A549 (cell line): ENCODE measurements around the gene PRL. TPM values are rescaled to one million over a fixed set of nuclear protein-coding genes. Genes with fewer than 3 reads are reported as not detected.

Experiments used
- ATAC-seq, 2 experiments: fragments of 200-7000 bp in 1 of 2; fragments of >200 bp in 1 of 2; cut with Nextera tagmentation in 1 of 2; cut with Tn5 transposase in 1 of 2; 3 replicates each; pipeline versions ENCODE4 v1.8.0 to v1.9.1; 2018 to 2020; ENCODE audit warnings: mild to moderate bottlenecking in 1 of 2, moderate library complexity in 1 of 2
- CTCF ChIA-PET: fragments of 300-600 bp; sonication (Branson Sonifier 250); formaldehyde crosslinking; extraction: SDS; loops from one replicate; lab custom pipeline; 2021; ENCODE audit warnings: antibody characterized with exemption, inconsistent platforms; lab: Yijun Ruan, JAX
- POLR2A ChIA-PET: fragments of 350-600 bp; formaldehyde crosslinking; extraction: SDS; loops from one replicate; lab custom pipeline; 2021; ENCODE audit warnings: antibody characterized with exemption, inconsistent platforms; lab: Yijun Ruan, JAX
- DNase-seq, 2 experiments: peaks; one replicate each; pipeline versions ENCODE4 v3.0.0 to v3.0.0-alpha.2; 2011 to 2016; ENCODE audit warnings: low read depth in 1 of 2, low spot score in 1 of 2
- FAIRE-seq: peaks from 2 replicates; lab custom pipeline; 2011; peaks lifted over from hg19 to GRCh38; lab: Jason Lieb, UNC
- H3K27ac ChIP-seq, 2 experiments: fragments of >200 bp; sonication (Bioruptor Twin); formaldehyde crosslinking; 3 replicates each; pipeline ENCODE4 v1.5.1; 2016 to 2017
- H3K4me1 ChIP-seq: fragments of >200 bp; sonication (Bioruptor Twin); formaldehyde crosslinking; 3 replicates; pipeline ENCODE4 v1.6.1; 2016
- H3K4me2 ChIP-seq: fragments of >200 bp; sonication (Bioruptor Twin); formaldehyde crosslinking; 3 replicates; pipeline ENCODE4 v1.6.1; 2016
- H3K4me3 ChIP-seq: fragments of >200 bp; sonication (Bioruptor Twin); formaldehyde crosslinking; 3 replicates; pipeline ENCODE4 v1.5.1; 2016
- H3K9me3 ChIP-seq: fragments of >200 bp; sonication (Bioruptor Twin); formaldehyde crosslinking; 3 replicates; pipeline ENCODE4 v1.6.1; 2016
- BHLHE40 ChIP-seq: IDR thresholded peaks from 2 replicates; pipeline ENCODE4 v1.6.1; 2012; ENCODE audit warnings: low read depth, low read length, inconsistent platforms
- CBX8 ChIP-seq: fragments of 200-600 bp; sonication (generic); IDR thresholded peaks from 2 replicates; pipeline ENCODE4 v1.6.1; 2016
- CHD4 ChIP-seq: fragments of 200-600 bp; sonication (generic); IDR thresholded peaks from 2 replicates; pipeline ENCODE4 v1.6.1; 2016; ENCODE audit warnings: antibody characterized with exemption, mild to moderate bottlenecking, borderline replicate concordance
- E2F6 ChIP-seq: IDR thresholded peaks from 2 replicates; pipeline ENCODE4 v1.6.1; 2012; ENCODE audit warnings: low read depth, borderline replicate concordance
- EP300 ChIP-seq, 2 experiments: fragments of >200 bp; sonication (Bioruptor Twin); formaldehyde crosslinking; IDR thresholded peaks; 2 replicates in 1 of 2; 3 replicates in 1 of 2; pipeline ENCODE4 v1.6.1; 2016 to 2017
- FOSB ChIP-seq: fragments of 250-450 bp; sonication (Bioruptor Pico); IDR thresholded peaks from 2 replicates; pipeline ENCODE4 v1.5.0; 2020; ENCODE audit warnings: mild to moderate bottlenecking, moderate library complexity
- FOSL2 ChIP-seq, 2 experiments: fragments of 450-650 bp in 1 of 2; fragments of >200 bp in 1 of 2; sonication (Bioruptor Twin) in 1 of 2; formaldehyde crosslinking; IDR thresholded peaks; 2 replicates each; pipeline versions ENCODE4 v1.5.0 to v1.6.1; 2016 to 2020; ENCODE audit warnings: mild to moderate bottlenecking in 1 of 2, moderate library complexity in 1 of 2
- GATA3 ChIP-seq: IDR thresholded peaks from 2 replicates; pipeline ENCODE4 v1.6.1; 2012; ENCODE audit warnings: borderline replicate concordance
- HES2 ChIP-seq: fragments of >200 bp; sonication (Bioruptor Twin); formaldehyde crosslinking; IDR thresholded peaks from 2 replicates; pipeline ENCODE4 v1.6.1; 2016
- HEYL ChIP-seq: fragments of 250-450 bp; sonication (Bioruptor Pico); IDR thresholded peaks from 2 replicates; pipeline ENCODE4 v1.8.0; 2021; ENCODE audit warnings: mild to moderate bottlenecking, moderate library complexity
- HOXB13 ChIP-seq: fragments of 250-450 bp; sonication (Bioruptor Pico); IDR thresholded peaks from 2 replicates; pipeline ENCODE4 v1.5.0; 2020; ENCODE audit warnings: low read depth, mild to moderate bottlenecking, moderate library complexity
- JUNB ChIP-seq: fragments of >200 bp; sonication (Bioruptor Twin); formaldehyde crosslinking; IDR thresholded peaks from 2 replicates; pipeline ENCODE4 v1.6.1; 2016
- POLR2A ChIP-seq: IDR thresholded peaks from 2 replicates; pipeline ENCODE4 v1.6.1; 2012; ENCODE audit warnings: mild to moderate bottlenecking, low read length
- REST ChIP-seq: fragments of 200-600 bp; sonication (generic); IDR thresholded peaks from 2 replicates; pipeline ENCODE4 v1.6.1; 2016; ENCODE audit warnings: antibody characterized with exemption, mild to moderate bottlenecking, moderate library complexity
- RFX5 ChIP-seq: fragments of 450-650 bp; IDR thresholded peaks from 2 replicates; pipeline ENCODE4 v1.7.1; 2014; ENCODE audit warnings: antibody characterized with exemption, mild to moderate bottlenecking, moderate library complexity
- SMC3 ChIP-seq: fragments of >200 bp; sonication (Bioruptor Twin); formaldehyde crosslinking; IDR thresholded peaks from 3 replicates; pipeline ENCODE4 v1.6.1; 2018; ENCODE audit warnings: inconsistent platforms
- SREBF2 ChIP-seq: fragments of 450-650 bp; IDR thresholded peaks from 2 replicates; pipeline ENCODE4 v1.6.1; 2014; ENCODE audit warnings: mild to moderate bottlenecking, moderate library complexity
- ZFP36 ChIP-seq: fragments of 450-650 bp; IDR thresholded peaks from 2 replicates; pipeline ENCODE4 v1.6.1; 2014; ENCODE audit warnings: borderline replicate concordance; ENCODE audit not compliant: partially characterized antibody
- WGBS: methylation state at CpG from one replicate; pipeline ENCODE4 v1.1.6; 2017; ENCODE audit errors: missing lambda C conversion rate; 5-methylcytosine and 5-hydroxymethylcytosine counted together
- polyA plus RNA-seq, 4 experiments: library from polyadenylated mRNA; depleted of rRNA in 3 of 4; stranded (reverse); fragments of >200 nt; fragmentation: RNase III in 1 of 4; extraction: RNeasy Plus Mini Kit Qiagen cat#74134 plus additional on column Dnase treatment in 1 of 4; gene quantifications; 2 replicates in 3 of 4; 3 replicates in 1 of 4; pipeline ENCODE4 v1.2.3, GENCODE V29; 2011 to 2017
- TF ChIP-seq, protein P1 (sequence below): IDR thresholded peaks from 2 replicates; pipeline ENCODE4 v1.6.1; 2012
- TF ChIP-seq, protein P2 (sequence below): fragments of >200 bp; sonication (Bioruptor Twin); formaldehyde crosslinking; IDR thresholded peaks from 3 replicates; pipeline ENCODE4 v1.5.1; 2016

The PRL gene
- polyA plus RNA-seq, 2 of the 4 experiments (the other 2 are of a cell fraction) = not detected

DNA sequence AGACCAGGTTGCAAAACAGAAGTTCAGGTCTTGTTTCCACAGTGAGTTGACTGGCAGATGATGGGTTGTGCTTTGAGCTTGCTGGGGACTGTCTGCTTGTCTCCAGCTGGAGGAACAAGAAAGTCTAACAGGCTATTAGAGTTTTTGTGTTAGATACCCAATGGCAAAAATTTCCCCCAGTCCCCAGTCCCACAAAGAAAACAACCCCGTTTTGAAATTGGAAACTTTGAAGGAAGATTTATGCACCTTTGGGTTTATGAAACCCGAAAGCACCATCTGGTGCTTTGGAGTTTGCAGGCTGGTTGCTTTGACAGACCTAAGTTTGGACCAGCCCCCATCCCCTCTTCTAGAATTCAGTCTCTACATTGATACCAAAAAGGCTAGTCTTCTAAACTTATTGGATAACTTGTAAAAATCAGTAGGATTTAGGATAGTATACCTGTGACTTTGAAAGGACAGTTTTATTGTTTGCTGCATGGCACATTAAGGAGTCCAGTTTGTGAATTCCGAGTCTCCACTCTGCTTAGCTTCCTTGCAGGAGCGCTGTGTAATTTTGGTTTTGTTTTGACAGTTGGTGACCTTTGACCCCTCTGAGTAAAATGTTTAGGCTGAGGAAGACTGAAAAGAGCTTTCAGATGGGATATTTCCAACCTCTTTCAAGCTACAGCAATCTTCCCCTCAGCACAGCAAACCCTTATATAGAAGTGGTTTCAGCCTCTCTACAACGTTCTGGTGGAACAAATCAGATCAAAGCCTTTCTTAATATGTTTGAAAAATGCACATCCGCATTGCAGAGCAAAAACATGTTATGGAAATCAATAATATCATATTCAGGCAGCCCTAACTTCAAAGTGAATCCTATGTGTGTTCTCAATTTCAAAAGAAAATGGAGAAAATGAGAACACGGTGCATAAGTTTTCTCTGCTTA is 25.5 kb upstream of the PRL start:
- 68% methylated on average over 7 of the region's 7 CpGs for WGBS
- ChIA-PET CTCF (no interaction called here), POLR2A (no interaction called here)
- no peaks in the 10 kb centered on the region for H3K9me3 ChIP-seq
- no peak for TF ChIP-seq EP300 (IDR thresholded peaks at IDR 0.05)
- TF ChIP-seq SREBF2 = no peak
- no peak for TF ChIP-seq RFX5
- no peak for TF ChIP-seq REST
- TF ChIP-seq, protein P1, sequence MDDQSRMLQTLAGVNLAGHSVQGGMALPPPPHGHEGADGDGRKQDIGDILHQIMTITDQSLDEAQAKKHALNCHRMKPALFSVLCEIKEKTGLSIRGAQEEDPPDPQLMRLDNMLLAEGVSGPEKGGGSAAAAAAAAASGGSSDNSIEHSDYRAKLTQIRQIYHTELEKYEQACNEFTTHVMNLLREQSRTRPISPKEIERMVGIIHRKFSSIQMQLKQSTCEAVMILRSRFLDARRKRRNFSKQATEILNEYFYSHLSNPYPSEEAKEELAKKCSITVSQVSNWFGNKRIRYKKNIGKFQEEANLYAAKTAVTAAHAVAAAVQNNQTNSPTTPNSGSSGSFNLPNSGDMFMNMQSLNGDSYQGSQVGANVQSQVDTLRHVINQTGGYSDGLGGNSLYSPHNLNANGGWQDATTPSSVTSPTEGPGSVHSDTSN = no peak
- no peak for TF ChIP-seq HOXB13 (CRISPR knock-in tag)
- TF ChIP-seq BHLHE40 = no peak
- no peak for TF ChIP-seq POLR2A
- TF ChIP-seq ZFP36 = no peak
- TF ChIP-seq CHD4 = no peak
- no peak for TF ChIP-seq SMC3
- TF ChIP-seq E2F6 = no peak
- TF ChIP-seq, protein P2, sequence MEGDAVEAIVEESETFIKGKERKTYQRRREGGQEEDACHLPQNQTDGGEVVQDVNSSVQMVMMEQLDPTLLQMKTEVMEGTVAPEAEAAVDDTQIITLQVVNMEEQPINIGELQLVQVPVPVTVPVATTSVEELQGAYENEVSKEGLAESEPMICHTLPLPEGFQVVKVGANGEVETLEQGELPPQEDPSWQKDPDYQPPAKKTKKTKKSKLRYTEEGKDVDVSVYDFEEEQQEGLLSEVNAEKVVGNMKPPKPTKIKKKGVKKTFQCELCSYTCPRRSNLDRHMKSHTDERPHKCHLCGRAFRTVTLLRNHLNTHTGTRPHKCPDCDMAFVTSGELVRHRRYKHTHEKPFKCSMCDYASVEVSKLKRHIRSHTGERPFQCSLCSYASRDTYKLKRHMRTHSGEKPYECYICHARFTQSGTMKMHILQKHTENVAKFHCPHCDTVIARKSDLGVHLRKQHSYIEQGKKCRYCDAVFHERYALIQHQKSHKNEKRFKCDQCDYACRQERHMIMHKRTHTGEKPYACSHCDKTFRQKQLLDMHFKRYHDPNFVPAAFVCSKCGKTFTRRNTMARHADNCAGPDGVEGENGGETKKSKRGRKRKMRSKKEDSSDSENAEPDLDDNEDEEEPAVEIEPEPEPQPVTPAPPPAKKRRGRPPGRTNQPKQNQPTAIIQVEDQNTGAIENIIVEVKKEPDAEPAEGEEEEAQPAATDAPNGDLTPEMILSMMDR = no peak
- TF ChIP-seq CBX8 = no peak
- TF ChIP-seq HEYL (CRISPR knock-in tag) = no peak
- TF ChIP-seq HES2 = no peak
- ATAC-seq (no peak), FAIRE-seq (no peak), DNase-seq (no peak)
- H3K4me2 ChIP-seq = no peak overlapping the region
- peak overlapping the region in 1 of 2 experiments; percentile 48; a peak in 2 of 6 replicates for H3K27ac ChIP-seq
- peaks cover 19% of the 10 kb centered on the region for H3K4me1 ChIP-seq
- H3K4me3 ChIP-seq = no peak overlapping the region

DNA sequence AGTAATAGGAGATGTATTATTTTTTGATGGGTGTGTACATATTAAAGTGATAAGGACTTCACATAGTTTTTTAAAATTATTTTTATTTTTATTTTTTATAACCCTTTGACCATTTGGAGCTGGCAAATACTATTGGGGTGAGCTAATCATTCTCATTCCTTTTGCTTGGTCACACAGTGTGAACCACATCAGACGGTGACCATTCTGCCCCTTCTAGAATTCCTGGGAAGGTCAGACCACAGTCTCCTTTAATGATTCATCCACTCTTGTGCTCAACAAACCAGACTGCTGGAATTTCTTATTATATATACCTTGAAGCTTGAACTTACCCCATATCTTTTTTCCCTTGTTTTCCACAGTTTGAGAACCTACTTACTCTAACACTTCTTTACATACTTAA is 23.9 kb upstream of the PRL start:
- TF ChIP-seq FOSL2 (IDR thresholded peaks at IDR 0.05) = 0 out of 2 replicates have a peak, but pooled peaks have one; percentile 16
- peak; percentile 45 for TF ChIP-seq FOSL2 (CRISPR knock-in tag; IDR thresholded peaks at IDR 0.05)
- peak; percentile 27; the same call in 1 of the 2 replicates for TF ChIP-seq JUNB
- peak in 1 of 2 experiments; percentile 30; a peak in 1 of 5 replicates for TF ChIP-seq EP300 (IDR thresholded peaks at IDR 0.05)
- TF ChIP-seq FOSB = no peak
- TF ChIP-seq GATA3 = 0 out of 2 replicates have a peak, but pooled peaks have one; percentile 24
- TF ChIP-seq, all 56 proteins: peak for 4
- Histone ChIP-seq H3K4me1 (peaks cover 19% of the 10 kb centered on the region), H3K27ac (peak overlapping the region in 1 of 2 experiments; percentile 45; a peak in 2 of 6 replicates), H3K4me3 (no peak overlapping the region), H3K9me3 (no peaks in the 10 kb centered on the region), H3K4me2 (peak overlapping the region; percentile 26)
- CTCF ChIA-PET = no interaction called here
- ATAC-seq = peak; percentile 81 to 89
- peak; percentile 10 to 67 for DNase-seq
- no peak for FAIRE-seq
- WGBS = 9% methylated on average over 1 of the region's 1 CpG
- POLR2A ChIA-PET = interaction anchor here (1.2 kb wide), 2 partner anchors 719 to 727 kb away, joined by 3 to 6 read pairs; partner anchors contain the start of gene SOX4
